ENCODE results near the gene PAX5. TPM values are rescaled to one million over a fixed set of nuclear protein-coding genes. Genes with fewer than 3 reads are reported as not detected.

PAX5 gene
- total RNA-seq, 1 donor from 2014 or later: 24.3 TPM

GRCh38 chr9:36971935-36972488 is 62.1 kb downstream of the PAX5 start:
- peaks cover 21% of the 10 kb centered on the region for H3K4me1 Mint-ChIP-seq (ENCODE audit: low read depth, unreplicated experiment)
- peaks cover 1% of the 10 kb centered on the region for H3K9me3 Mint-ChIP-seq (ENCODE audit: unreplicated experiment)
- no peak for DNase-seq
- no peak overlapping the region for H3K27ac Mint-ChIP-seq (ENCODE audit: unreplicated experiment)
- no peaks in the 10 kb centered on the region for H3K36me3 Mint-ChIP-seq (ENCODE audit: unreplicated experiment)
- TF ChIP-seq CTCF (IDR thresholded peaks at IDR 0.05; ENCODE audit: partially characterized antibody, unreplicated experiment): no peak
- H3K27me3 Mint-ChIP-seq (ENCODE audit: unreplicated experiment): peaks cover 9% of the 10 kb centered on the region
- H3K4me3 Mint-ChIP-seq (ENCODE audit: unreplicated experiment): no peak overlapping the region

GRCh38 chr9:36970007-36970888 is 63.8 kb downstream of the PAX5 start:
- H3K4me1 Mint-ChIP-seq (ENCODE audit: low read depth, unreplicated experiment): peaks cover 13% of the 10 kb centered on the region

GRCh38 chr9:36969216-36969771 is 64.8 kb downstream of the PAX5 start:
- Mint-ChIP-seq H3K9me3 (ENCODE audit: unreplicated experiment) (peaks cover 1% of the 10 kb centered on the region), H3K4me1 (ENCODE audit: low read depth, unreplicated experiment) (peaks cover 13% of the 10 kb centered on the region), H3K27me3 (ENCODE audit: unreplicated experiment) (peaks cover 6% of the 10 kb centered on the region), H3K27ac (ENCODE audit: unreplicated experiment) (peak overlapping the region; percentile 52), H3K4me3 (ENCODE audit: unreplicated experiment) (no peak overlapping the region), H3K36me3 (ENCODE audit: unreplicated experiment) (no peaks in the 10 kb centered on the region)
- TF ChIP-seq CTCF (IDR thresholded peaks at IDR 0.05; ENCODE audit: partially characterized antibody, unreplicated experiment): no peak
- DNase-seq: no peak

More at GRCh38 chr9:36970007-36970888, 63.8 kb downstream of the PAX5 start:
- no peak for TF ChIP-seq CTCF (IDR thresholded peaks at IDR 0.05; ENCODE audit: partially characterized antibody, unreplicated experiment)
- Mint-ChIP-seq H3K9me3 (ENCODE audit: unreplicated experiment) (peaks cover 1% of the 10 kb centered on the region), H3K27me3 (ENCODE audit: unreplicated experiment) (peaks cover 6% of the 10 kb centered on the region), H3K27ac (ENCODE audit: unreplicated experiment) (no peak overlapping the region), H3K4me3 (ENCODE audit: unreplicated experiment) (no peak overlapping the region), H3K36me3 (ENCODE audit: unreplicated experiment) (no peaks in the 10 kb centered on the region)
- no peak for DNase-seq

GRCh38 chr9:36968574-36969215 is 65.4 kb downstream of the PAX5 start:
- DNase-seq: no peak
- TF ChIP-seq CTCF (IDR thresholded peaks at IDR 0.05; ENCODE audit: partially characterized antibody, unreplicated experiment): no peak
- H3K9me3 Mint-ChIP-seq (ENCODE audit: unreplicated experiment): peaks cover 1% of the 10 kb centered on the region
- no peak overlapping the region for H3K4me3 Mint-ChIP-seq (ENCODE audit: unreplicated experiment)
- H3K36me3 Mint-ChIP-seq (ENCODE audit: unreplicated experiment): no peaks in the 10 kb centered on the region
- peak overlapping the region; percentile 52 for H3K27ac Mint-ChIP-seq (ENCODE audit: unreplicated experiment)
- H3K27me3 Mint-ChIP-seq (ENCODE audit: unreplicated experiment): peaks cover 7% of the 10 kb centered on the region
- peaks cover 13% of the 10 kb centered on the region for H3K4me1 Mint-ChIP-seq (ENCODE audit: low read depth, unreplicated experiment)
